ENCODE measurements around the gene RNF225.

GRCh38 chr19:58379246-58379645 is 16.2 kb upstream of the RNF225 start:
- TF ChIP-seq CTCF (IDR thresholded peaks at IDR 0.05) (no peak), POLR2A (IDR thresholded peaks at IDR 0.05) (no peak), POLR2AphosphoS5 (IDR thresholded peaks at IDR 0.05; ENCODE audit: insufficient read depth in 1 of 2, low read depth in 1 of 2) (no peak)
